ENCODE data around the gene HMX2. TPM values are rescaled to one million over a fixed set of nuclear protein-coding genes. Genes with fewer than 3 reads are reported as not detected.

The HMX2 gene
- total RNA-seq, 1 experiment from 2014 or later, result not detected

DNA sequence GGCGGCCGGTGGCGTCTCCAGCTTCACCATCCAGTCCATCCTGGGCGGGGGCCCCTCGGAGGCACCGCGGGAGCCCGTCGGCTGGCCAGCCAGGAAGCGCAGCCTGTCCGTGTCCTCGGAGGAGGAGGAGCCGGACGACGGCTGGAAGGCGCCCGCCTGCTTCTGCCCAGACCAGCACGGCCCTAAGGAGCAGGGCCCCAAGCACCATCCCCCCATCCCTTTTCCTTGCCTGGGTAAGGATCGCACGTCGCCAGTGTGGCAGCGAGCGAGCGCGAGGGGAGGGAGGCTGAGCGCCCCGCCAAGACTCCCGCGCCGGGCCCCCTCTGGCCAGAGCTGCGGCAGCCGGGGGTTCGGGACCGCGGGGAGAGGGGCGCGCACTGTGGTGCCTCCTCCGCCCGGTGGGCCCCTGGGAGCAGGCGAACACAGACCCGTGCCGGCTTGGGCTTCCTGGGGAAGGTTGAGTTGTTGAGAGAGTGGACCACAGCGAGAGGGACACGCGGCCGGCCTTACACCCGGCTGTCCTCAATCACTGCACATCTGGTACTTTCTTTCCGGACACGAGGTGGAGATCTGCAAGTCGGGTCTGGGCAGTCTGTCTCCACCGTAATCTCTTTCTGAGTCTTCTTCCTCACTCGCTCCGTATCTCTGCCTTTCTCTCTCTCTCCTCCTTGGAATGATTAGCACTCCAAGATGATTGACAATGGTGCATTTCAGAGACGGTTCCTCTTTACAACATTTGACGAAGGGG lies 652 bp downstream of the HMX2 start:
- in situ Hi-C loops (cut with HindIII; ENCODE audit: low pct_unique_long_range_greater_than_20kb, low sequenced_read_pairs), result no loop called here
- no peak for DNase-seq (ENCODE audit: low read depth, low spot score)

DNA sequence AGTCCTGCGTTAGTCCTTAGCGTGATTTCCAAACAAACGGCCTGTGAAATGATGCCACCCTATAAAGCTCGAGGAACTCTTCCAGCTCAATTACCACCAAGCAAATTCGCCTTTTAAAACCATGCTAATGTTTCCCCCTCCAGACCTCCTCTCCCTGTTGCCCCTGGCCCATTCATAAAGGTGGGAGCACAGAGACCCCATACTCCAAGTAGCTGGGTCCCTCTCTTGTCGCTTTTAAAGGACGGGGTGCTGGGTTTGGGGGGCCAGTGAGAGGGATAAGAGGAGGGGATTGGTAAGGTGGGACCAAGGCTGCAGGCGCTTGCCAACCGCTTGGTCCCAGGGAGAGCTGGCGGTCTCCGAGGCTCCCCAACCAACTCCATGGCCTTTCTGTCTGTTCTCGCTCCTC lies 1.2 kb downstream of the HMX2 start:
- in situ Hi-C loops (cut with HindIII; ENCODE audit: low pct_unique_long_range_greater_than_20kb, low sequenced_read_pairs), result no loop called here
- DNase-seq (ENCODE audit: low read depth, low spot score), result no peak

DNA sequence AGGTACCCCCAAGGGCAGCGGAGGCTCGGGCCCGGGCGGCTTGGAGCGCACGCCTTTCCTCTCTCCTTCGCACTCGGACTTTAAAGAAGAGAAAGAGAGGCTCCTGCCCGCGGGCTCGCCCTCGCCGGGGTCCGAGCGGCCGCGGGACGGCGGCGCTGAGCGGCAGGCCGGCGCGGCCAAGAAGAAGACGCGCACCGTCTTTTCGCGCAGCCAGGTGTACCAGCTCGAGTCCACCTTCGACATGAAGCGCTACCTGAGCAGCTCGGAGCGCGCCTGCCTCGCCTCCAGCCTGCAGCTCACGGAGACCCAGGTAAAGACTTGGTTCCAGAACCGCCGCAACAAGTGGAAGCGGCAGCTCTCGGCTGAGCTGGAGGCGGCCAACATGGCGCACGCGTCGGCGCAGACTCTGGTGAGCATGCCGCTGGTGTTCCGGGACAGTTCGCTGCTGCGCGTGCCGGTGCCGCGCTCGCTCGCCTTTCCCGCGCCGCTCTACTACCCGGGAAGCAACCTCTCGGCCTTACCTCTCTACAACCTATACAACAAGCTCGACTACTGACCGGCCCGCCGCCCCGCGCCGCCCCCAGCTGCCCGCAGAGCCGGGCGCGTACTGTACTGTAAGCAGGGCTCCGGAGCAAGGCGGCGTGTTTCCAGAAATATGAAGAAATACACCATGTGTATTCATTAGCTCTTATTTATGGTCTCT lies 1.8 kb downstream of the HMX2 start:
- no peak for DNase-seq (ENCODE audit: low read depth, low spot score)
- in situ Hi-C loops (cut with HindIII; ENCODE audit: low pct_unique_long_range_greater_than_20kb, low sequenced_read_pairs), result no loop called here

DNA sequence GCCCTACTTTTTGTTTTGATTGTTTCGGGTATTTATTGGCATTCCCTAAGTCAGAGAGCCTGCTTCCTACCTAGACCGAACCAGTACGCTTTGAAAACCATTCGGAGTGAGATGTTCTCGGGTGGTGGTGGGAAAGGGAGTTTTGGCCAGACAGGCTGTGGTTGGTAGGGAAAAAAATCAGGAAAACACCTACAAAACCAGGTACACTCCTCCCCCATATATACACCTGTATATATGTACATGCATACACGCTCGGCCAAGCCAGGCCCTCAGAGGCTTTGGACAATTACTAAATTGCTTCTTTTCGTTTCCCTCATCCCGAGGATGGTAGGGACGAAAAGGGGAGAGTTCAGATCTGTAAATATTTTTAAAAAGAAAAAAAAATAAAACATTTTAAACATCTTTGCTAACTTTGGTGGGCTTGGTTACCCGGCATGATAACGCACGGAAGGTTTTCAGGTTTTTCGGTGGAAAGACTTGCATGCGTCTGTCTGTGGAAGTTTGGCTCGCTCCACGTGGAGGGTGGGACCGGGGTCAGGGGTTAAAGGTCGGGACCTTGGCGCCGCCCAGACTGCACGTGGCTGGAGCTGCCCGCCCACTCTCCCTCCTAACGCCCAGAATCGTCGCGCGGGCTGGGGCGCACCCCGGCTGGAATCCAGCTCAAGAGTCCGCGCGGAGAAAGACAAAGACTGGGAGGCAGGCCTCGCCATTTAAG lies 2.5 kb downstream of the HMX2 start:
- in situ Hi-C loops (cut with HindIII; ENCODE audit: low pct_unique_long_range_greater_than_20kb, low sequenced_read_pairs), result no loop called here
- DNase-seq (ENCODE audit: low read depth, low spot score), result no peak

DNA sequence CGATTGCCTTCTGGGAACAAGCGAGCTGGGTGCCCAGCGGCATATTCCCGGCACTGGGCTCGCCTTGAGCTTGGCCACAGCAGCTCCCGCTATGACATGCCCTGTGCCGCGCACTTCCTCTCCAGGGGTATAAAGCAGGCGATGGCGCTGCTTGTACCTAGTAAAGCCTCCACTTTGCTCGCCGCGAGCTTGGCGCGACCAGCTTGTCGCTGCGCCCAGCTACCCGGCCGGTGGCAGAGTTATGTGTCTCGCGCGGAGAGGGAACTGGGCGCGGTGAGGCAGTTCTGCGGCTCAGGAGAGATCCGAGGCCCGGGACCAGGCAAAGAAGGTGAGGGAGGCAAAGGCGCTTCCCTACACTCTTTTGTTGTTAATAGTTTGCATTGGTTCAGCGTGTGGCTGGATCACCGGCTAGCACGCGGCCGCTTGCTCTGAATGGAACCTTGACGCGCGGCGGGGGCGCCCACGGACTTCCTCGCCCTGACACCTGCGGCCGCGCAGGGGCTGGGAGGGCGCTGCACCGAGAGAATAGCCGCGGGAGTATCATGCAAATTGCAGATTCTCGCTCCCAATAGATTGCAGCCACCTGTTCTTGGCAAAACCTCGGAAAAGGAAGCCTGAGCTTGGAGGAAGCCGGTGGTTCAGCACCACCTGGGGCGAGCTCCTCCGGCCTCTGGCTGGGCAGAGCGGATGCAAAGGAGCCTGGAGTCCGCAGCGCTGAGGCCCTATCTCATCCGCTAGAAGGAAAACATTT lies 3.2 kb downstream of the HMX2 start:
- in situ Hi-C loops (cut with HindIII; ENCODE audit: low pct_unique_long_range_greater_than_20kb, low sequenced_read_pairs), result no loop called here
- no peak for DNase-seq (ENCODE audit: low read depth, low spot score)

DNA sequence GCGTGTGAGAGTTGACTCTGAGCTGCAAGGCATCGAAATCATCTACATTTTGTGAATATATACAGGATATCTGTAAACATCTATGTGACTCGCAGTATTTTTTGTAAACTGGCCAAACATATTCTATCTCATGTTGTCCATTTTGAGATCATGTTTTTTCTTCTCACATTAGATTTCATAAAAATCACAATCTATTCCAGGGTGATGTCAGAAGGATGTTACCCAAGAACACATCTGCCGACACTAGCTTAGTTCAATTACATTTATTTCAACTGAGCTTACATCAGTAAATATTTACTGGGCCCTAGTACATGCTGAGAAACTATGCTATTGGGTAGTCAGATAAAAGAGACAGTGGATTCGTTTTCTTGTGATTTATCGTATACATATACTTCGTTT lies 3.8 kb downstream of the HMX2 start:
- in situ Hi-C loops (cut with HindIII; ENCODE audit: low pct_unique_long_range_greater_than_20kb, low sequenced_read_pairs), result no loop called here
- no peak for DNase-seq (ENCODE audit: low read depth, low spot score)

DNA sequence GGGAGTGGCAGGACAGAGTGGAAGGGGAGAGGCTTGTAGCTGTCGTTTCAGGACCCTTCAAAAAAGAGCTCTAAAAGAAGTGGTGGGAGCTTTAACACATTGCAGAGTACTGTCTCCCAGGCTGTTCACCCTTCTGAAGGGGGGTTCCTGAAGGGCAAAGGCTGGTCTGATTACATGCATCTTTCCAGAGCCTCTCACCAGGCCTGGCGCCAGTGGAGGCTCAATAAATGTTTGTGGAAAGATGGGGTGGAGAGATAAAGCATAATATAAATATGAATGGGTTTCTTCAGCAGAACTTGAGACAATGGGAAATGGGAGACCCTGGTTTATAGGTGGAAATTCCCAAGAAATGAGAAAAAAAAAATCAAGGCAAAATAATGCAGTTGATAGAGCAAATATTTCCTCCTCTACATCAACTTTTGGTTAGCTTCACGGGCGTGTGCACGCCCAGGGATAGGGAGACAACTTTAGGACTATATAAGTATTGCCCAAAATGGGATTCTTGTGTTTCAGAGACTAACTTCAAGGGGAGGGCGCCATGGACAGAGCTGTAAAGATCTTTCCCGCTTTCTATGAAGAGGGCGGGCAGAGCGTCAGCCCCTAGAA lies 5.7 kb downstream of the HMX2 start:
- in situ Hi-C loops (cut with HindIII; ENCODE audit: low pct_unique_long_range_greater_than_20kb, low sequenced_read_pairs), result no loop called here
- no peak for DNase-seq (ENCODE audit: low read depth, low spot score)

DNA sequence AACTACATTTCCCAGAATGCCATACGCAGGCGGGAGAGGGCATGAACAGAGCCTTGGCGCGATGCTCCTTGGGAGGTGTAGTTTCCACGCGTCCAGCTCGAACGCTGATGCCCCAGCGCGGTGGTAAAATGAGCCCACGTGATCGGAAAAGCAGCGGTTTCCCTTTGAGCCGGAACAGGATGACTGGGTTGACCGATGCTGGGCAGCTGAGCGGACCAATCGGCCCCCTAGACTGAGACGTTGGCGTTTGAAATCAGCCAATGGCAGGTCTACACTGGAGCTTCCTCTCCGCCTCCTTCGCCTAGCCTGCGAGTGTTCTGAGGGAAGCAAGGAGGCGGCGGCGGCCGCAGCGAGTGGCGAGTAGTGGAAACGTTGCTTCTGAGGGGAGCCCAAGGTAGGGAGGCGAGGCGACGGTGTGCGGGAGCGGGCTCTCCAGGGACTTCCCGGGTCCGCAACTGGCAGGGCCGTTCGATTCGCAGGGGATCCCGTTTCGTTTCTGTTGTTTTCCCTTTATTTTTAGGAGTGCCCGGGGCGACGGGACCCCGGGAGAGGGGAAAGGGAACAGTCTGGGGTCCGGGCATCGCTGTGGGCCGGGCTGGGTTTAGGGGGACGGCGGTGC lies 6.3 kb downstream of the HMX2 start, which contains the start of gene BUB3:
BUB3 (plus strand) TSS at position 311 of the 619 bp plus-strand sequence. CDS start 516 bp downstream, outside the sequence.
- in situ Hi-C loops (cut with HindIII; ENCODE audit: low pct_unique_long_range_greater_than_20kb, low sequenced_read_pairs), result no loop called here
- DNase-seq (ENCODE audit: low read depth, low spot score), result peak; percentile 99

DNA sequence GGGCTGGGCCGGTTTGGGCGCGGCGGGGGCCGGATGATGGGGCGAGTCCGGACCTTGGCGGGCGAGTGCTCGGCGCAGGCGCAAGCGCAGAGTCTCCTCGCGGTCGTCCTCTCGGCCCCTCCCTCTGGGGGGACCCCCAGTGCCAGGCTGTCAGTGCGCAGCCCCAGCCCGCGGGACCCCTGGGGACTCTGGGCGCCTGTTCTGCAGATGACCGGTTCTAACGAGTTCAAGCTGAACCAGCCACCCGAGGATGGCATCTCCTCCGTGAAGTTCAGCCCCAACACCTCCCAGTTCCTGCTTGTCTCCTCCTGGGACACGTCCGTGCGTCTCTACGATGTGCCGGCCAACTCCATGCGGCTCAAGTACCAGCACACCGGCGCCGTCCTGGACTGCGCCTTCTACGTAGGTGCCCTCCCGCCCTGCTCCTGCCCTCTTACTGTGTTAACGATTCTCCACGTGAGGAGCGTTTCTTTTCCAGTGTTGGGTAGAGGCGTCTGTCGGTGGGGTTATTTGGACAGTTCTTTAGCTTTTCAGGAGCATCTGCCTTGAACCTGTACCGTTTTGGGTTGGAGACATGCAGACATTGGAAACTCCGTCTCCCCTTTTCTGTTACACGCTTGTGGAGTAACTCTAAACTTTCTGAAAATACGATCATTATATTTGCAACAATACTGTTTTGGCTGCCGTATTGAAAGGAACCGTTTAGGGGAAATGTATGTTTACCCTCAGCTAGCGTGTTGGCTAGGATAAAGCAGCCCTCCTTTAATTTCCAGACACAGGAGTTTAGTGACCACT lies 7.0 kb downstream of the HMX2 start:
- peak; percentile 49 for DNase-seq (ENCODE audit: low read depth, low spot score)
- in situ Hi-C loops (cut with HindIII; ENCODE audit: low pct_unique_long_range_greater_than_20kb, low sequenced_read_pairs), result no loop called here

DNA sequence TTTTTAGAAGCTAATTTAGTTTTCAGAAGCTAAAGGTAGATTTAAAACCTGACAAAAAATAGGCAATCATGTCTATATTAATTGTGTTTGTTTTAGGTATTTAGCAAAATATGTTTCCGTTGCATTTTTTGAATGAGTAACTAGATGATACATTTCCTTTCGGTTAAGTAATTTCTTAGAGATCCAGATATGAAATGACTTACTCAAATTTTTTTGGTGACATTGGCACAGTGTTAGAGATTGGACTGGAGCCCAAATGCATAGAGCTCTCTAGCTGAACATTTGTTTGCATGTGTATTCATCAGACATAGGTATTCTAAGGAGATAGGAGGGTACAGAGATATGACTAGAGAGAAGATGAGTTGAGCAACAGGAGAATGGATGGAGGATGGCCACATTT lies 8.1 kb downstream of the HMX2 start:
- in situ Hi-C loops (cut with HindIII; ENCODE audit: low pct_unique_long_range_greater_than_20kb, low sequenced_read_pairs), result no loop called here
- DNase-seq (ENCODE audit: low read depth, low spot score), result no peak

DNA sequence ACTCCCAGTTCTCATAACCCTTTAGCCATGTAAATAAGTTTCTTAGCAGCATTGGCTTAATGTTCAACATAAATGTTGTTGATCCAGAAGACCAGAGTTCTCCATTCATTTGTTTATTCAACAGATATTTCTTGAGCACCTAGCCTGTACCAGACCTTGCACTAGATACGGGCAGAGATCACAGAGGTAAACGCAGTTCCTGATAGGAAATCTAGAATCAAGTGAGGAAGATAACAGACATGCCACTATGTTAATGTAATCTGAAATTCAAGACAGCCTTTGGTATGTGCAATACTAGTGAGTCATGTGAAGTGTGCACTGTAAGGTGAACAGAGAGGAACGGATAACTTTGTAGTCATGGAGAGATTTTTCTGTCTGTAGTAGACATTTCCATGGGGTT lies 9.3 kb downstream of the HMX2 start:
- DNase-seq (ENCODE audit: low read depth, low spot score), result no peak
- in situ Hi-C loops (cut with HindIII; ENCODE audit: low pct_unique_long_range_greater_than_20kb, low sequenced_read_pairs), result no loop called here

DNA sequence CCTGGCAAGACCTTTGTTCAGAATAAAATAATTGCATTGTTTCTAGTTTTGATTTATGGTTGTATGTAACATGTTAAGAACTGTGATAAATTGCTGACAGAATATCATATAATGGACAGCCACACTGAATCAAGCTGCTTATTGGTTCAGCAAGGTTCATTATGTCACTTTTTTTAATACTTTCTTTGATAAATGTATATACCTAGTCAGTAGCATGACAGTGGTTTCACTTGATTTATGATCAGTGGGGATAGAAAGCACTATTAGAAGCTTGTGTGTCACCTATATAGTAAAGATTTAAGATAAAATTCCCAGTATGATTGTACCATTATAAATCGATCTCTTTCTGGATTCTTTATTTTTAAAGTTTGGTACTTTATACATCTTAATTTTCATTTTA lies 10.7 kb downstream of the HMX2 start:
- no peak for DNase-seq (ENCODE audit: low read depth, low spot score)
- in situ Hi-C loops (cut with HindIII; ENCODE audit: low pct_unique_long_range_greater_than_20kb, low sequenced_read_pairs), result no loop called here

DNA sequence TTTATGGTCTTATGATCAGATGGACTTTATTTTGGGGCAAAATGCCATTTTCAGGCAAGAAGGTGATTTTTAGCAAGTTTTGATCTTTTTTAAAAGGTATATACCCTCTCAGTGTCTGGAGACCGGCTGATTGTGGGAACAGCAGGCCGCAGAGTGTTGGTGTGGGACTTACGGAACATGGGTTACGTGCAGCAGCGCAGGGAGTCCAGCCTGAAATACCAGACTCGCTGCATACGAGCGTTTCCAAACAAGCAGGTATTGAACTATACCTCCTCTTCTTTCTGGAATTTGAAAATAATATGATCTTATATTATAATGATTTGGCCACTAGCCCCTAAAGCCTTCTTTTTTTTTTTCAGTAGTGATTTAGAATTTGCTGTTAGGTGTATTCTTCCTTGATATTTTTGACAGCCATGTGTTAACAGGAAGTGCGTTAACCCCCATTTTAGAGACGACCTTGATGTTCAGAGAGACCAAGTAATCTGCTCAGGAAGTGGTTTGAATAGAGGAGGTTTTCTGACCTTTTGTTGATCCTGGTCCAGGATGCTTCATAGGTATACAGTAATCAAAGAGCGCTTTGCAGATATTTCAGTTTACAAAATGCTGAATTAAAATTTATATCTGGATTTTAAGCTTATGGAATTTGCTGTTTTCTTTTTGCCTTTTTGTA lies 12.5 kb downstream of the HMX2 start:
- no peak for DNase-seq (ENCODE audit: low read depth, low spot score)
- in situ Hi-C loops (cut with HindIII; ENCODE audit: low pct_unique_long_range_greater_than_20kb, low sequenced_read_pairs), result no loop called here

DNA sequence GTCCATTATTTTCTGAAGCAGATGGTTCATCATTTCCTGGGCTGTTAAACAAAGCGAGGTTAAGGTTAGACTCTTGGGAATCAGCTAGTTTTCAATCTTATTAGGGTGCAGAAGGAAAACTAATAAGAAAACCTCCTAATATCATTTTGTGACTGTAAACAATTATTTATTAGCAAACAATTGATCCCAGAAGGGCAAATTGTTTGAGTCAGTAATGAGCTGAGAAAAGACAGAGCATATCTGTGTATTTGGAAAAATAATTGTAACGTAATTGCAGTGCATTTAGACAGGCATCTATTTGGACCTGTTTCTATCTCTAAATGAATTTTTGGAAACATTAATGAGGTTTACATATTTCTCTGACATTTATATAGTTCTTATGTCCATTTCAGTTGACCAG lies 16.4 kb downstream of the HMX2 start:
- in situ Hi-C loops (cut with HindIII; ENCODE audit: low pct_unique_long_range_greater_than_20kb, low sequenced_read_pairs), result no loop called here
- no peak for DNase-seq (ENCODE audit: low read depth, low spot score)

DNA sequence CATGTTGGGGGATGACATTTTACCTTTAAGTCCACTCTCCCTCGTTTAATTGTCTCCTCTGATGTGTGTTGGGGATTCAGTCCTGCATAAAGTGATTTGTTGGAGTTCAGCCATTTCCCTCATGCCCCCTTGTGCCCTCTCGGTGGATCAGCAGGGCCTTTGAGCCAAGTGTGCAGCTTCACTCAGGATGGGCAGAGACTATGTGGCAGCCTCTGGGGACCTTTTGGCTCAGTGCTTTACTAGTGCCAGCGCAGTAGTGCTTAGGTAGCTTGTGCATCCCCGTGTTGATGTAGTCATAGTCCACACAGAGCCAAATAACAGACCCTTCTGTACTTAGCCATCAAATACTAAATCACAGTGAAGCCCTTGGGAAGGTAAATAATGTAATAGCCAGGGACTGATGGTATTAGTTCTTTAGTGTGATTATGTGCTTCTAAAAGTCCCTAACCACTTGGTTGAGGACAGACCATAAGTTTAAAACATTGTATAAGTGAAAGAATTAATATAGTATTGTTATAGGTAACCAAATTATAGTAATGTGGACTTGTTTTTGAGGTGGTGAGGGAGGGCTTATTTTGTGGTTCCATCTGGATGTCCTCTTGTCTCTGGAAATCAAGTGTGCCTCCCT lies 17.6 kb downstream of the HMX2 start:
- DNase-seq (ENCODE audit: low read depth, low spot score), result peak; percentile 44
- in situ Hi-C loops (cut with HindIII; ENCODE audit: low pct_unique_long_range_greater_than_20kb, low sequenced_read_pairs), result no loop called here

DNA sequence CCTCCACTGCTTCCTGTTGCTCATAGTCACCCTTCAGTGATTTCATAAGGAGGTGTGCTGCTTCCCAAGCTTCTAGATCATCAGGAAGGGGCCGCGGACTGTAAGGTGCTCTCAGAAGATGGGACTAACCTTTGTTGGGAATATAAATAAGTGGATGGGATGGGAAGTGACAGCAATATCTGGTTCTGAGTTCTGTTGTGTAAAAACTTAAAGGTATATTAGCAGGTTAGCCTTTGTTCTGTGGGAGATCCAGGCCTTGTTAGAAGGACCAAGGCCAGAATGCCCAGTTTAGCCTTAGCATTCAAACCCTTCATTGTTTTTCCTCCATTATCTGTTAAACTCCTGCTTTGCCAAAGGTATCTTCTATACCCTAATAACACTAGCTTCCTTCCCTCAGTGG lies 18.7 kb downstream of the HMX2 start:
- in situ Hi-C loops (cut with HindIII; ENCODE audit: low pct_unique_long_range_greater_than_20kb, low sequenced_read_pairs), result no loop called here
- DNase-seq (ENCODE audit: low read depth, low spot score), result no peak
